Ovary (tissue), 9 donors: ENCODE measurements around the gene TRDMT1. TPM values are rescaled to one million over a fixed set of nuclear protein-coding genes. Genes with fewer than 3 reads are reported as not detected.

Source experiments
- DNase-seq, 5 donors: peaks; one replicate each; pipeline ENCODE4 v3.0.0-alpha.2; 2019 to 2020
- H3K27ac ChIP-seq, 2 donors: fragments of 200-600 bp; one replicate each; pipeline versions ENCODE4 v1.5.1 to v1.8.0; 2019 to 2022
- H3K27me3 ChIP-seq: fragments of 200-600 bp; one replicate; pipeline ENCODE4 v1.8.0; 2022
- H3K36me3 ChIP-seq: fragments of 200-600 bp; sonication (generic); one replicate; pipeline ENCODE4 v1.5.1; 2019
- H3K4me1 ChIP-seq: one replicate; pipeline ENCODE4 v1.8.1; 2013; ENCODE audit warnings: mild to moderate bottlenecking, moderate library complexity; ENCODE audit not compliant: insufficient read depth
- H3K4me3 ChIP-seq: fragments of 200-600 bp; sonication (generic); one replicate; pipeline ENCODE4 v1.5.1; 2017
- H3K9me3 ChIP-seq, 2 donors: fragments of 200-600 bp in 1 of 2; sonication (generic) in 1 of 2; one replicate each; pipeline versions ENCODE4 v1.5.1 to v1.8.1; 2013 to 2019; ENCODE audit warnings: mild to moderate bottlenecking in 1 of 2, moderate library complexity in 1 of 2
- EP300 ChIP-seq: sonication (generic); formaldehyde crosslinking; IDR thresholded peaks from one replicate; pipeline ENCODE4 v1.6.1; 2017; ENCODE audit warnings: antibody characterized with exemption
- POLR2A ChIP-seq: fragments of 450-650 bp; IDR thresholded peaks from one replicate; pipeline ENCODE4 v1.6.1; 2017; ENCODE audit warnings: antibody characterized with exemption, mild to moderate bottlenecking, moderate library complexity
- WGBS, 3 donors: extraction: QIAGEN DNeasy Blood & Tissue Kit in 1 of 3; methylation state at CpG; one replicate each; pipeline versions ENCODE4 v1.1.5 to v1.1.7; 2013 to 2017; 5-methylcytosine and 5-hydroxymethylcytosine counted together
- intact Hi-C, 4 donors: fragments of 100-400 bp; cut with DNase I; formaldehyde crosslinking; loops; one replicate each; pipeline versions ENCODE4 v1.11.0 to v1.15.1; 2022 to 2023
- polyA plus RNA-seq, 2 donors: library from polyadenylated mRNA; stranded (reverse); fragments of 200-250 nt in 1 of 2; fragments of 350-450 nt in 1 of 2; fragmentation: Illumina TruSeq in 1 of 2; extraction: RNeasy Lipid Tissue Mini Kit (QIAGEN cat#74804) in 1 of 2; gene quantifications; one replicate each; pipeline ENCODE4 v1.2.3, GENCODE V29; 2013 to 2014
- total RNA-seq, 7 donors: library from RNA; depleted of rRNA in 2 of 7; stranded (reverse); fragments of >200 nt in 2 of 7; fragmentation: NEBNext Ultra II Directional in 3 of 7; extraction: Animal tissue kit (Norgen Biotek cat#: 25700) in 3 of 7; gene quantifications; one replicate each; pipeline versions ENCODE4 v1.1.0 to v1.2.4, GENCODE V29; 2016 to 2023
- TF ChIP-seq, protein P1 (sequence below), 3 donors: fragments of 450-650 bp in 2 of 3; fragments of 200-600 bp in 1 of 3; IDR thresholded peaks; one replicate each; pipeline versions ENCODE4 v1.5.1 to v1.8.0; 2016 to 2022; ENCODE audit warnings: antibody characterized with exemption in 3 of 3, mild to moderate bottlenecking in 1 of 3
- donor health status: DM: no; HTN: no; CAD: no; lungs with moderate emphysema.
- donor health status: DM: no; HTN: no; CAD: no.
- donor health status: Bipolar disorder and iron deficiency.
- donor health status: DM: yes; HTN: yes; CAD: no.
- donor health status: DM: no; HTN: no; CAD: no.
- donor health status: DM: yes; HTN: yes; CAD: no.

TRDMT1 gene
- total and polyA plus RNA-seq, 9 donors, result 3.2 to 24.3 (median 15.9) TPM

DNA sequence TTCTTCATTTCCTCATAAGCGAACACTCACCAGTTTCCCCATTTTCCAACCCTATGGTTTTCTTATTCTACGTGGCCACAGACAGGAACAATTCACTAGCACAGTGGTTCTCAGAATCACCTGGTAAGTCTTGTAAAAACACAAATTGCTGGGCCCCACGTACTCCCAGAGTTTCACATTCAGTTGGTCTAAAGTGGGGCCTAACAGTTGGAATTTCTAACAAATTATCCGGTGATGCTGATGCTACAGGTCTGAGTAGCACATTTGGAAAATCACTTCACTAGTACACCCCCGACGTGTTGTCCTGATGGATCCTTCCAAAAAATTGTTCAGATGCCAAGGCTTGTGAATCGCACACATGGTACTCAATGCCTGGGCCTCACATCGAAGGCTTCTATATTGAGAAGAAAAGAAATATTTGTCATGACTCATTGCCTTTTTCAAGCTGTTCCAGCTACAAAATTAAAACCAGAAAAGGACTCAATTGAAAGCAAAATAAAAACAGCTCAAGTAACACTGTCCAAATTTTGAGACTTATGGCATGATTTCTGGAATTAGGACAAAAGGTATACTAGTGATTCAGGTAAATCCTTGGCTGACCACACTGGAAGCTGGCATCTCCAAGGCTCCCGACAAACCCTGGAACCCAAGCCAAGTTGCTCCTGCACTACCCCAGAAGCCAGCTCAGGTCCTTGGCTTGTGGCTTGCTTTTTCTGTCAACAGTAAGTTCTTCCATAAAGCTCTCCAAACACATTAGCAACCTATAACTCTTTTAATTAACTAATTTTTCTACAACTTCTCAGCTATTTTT, 13.7 kb upstream of the TRDMT1 start:
- H3K9me3 ChIP-seq, result no peaks in the 10 kb centered on the region
- no peaks in the 10 kb centered on the region for H3K36me3 ChIP-seq
- H3K27me3 ChIP-seq, result no peaks in the 10 kb centered on the region
- peaks cover 9% of the 10 kb centered on the region for H3K4me1 ChIP-seq
- DNase-seq, result no peak
- 45 to 72% (median 55%) methylated on average over 9 of the region's 9 CpGs for WGBS, 3 donors
- H3K27ac ChIP-seq, result peak overlapping the region in 1 of 2 donors; percentile 61
- H3K4me3 ChIP-seq, result no peak overlapping the region
- no peak for TF ChIP-seq POLR2A
- intact Hi-C loops, result no loop called here

DNA sequence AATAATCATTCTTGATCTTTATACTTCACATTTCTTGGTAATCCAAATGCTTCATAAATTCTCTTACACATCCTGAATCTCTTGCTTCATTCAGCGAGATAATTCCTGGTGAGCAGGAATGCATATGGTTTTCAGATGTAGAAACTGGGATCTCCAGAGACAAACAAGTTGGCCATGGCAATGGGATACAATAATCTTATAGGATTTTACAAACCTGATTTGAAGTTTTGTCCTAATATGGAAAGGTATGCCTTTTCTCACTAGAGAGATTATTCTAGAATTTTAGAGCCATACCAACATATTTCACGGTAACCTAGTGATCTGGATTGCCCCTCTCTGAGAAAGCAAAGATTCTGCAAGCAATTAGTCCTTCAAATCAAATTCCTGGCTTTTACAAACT, 13.1 kb upstream of the TRDMT1 start:
- H3K36me3 ChIP-seq, result no peaks in the 10 kb centered on the region
- intact Hi-C loops, result no loop called here
- no peaks in the 10 kb centered on the region for H3K27me3 ChIP-seq
- no peak for TF ChIP-seq POLR2A
- peaks cover 9% of the 10 kb centered on the region for H3K4me1 ChIP-seq
- H3K27ac ChIP-seq, result peak overlapping the region in 1 of 2 donors; percentile 61
- H3K9me3 ChIP-seq, result no peaks in the 10 kb centered on the region
- no peak overlapping the region for H3K4me3 ChIP-seq
- 58 to 72% (median 62%) methylated on average over 2 of the region's 2 CpGs for WGBS, 3 donors
- DNase-seq, result no peak

DNA sequence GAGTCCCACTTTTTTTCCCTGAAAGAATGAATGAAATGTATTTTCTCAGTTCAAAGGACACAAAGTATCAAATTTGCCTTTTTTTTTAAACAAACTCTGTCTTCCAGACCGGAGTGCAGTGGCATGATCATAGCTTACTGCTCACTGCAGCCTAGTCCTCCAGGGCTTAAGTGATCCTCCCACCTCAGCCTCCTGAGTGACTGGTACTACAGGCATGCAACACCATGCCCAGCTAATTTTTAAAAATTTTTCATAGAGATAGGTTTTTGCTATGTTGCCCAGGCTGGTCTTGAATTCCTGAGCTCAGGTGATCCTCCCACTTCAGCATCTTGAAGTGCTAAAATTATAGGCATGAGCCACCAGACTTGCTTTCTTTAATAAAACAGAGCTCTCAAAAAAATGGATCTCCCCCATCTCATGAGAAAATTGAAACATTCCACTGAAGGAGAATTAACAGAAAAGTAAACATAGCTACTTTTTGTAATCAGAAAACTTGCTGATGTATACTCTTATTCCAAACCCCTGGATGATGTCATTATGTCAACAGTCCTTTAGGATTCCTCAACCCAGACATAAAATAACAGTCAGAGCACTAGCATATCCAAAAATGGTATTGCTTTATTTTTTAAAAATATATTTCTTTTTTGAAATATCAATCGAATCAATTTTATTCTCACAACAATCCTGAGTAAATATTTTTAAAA, 12.3 kb upstream of the TRDMT1 start:
- no peak for TF ChIP-seq POLR2A
- TF ChIP-seq, protein P1, sequence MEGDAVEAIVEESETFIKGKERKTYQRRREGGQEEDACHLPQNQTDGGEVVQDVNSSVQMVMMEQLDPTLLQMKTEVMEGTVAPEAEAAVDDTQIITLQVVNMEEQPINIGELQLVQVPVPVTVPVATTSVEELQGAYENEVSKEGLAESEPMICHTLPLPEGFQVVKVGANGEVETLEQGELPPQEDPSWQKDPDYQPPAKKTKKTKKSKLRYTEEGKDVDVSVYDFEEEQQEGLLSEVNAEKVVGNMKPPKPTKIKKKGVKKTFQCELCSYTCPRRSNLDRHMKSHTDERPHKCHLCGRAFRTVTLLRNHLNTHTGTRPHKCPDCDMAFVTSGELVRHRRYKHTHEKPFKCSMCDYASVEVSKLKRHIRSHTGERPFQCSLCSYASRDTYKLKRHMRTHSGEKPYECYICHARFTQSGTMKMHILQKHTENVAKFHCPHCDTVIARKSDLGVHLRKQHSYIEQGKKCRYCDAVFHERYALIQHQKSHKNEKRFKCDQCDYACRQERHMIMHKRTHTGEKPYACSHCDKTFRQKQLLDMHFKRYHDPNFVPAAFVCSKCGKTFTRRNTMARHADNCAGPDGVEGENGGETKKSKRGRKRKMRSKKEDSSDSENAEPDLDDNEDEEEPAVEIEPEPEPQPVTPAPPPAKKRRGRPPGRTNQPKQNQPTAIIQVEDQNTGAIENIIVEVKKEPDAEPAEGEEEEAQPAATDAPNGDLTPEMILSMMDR (IDR thresholded peaks at IDR 0.05), result no peak
- TF ChIP-seq EP300, result no peak
- DNase-seq, result no peak
- WGBS, 3 donors, result 78 to 82% (median 80%) methylated on average over 2 of the region's 2 CpGs
- H3K4me1 ChIP-seq, result peaks cover 9% of the 10 kb centered on the region
- no peaks in the 10 kb centered on the region for H3K27me3 ChIP-seq
- H3K9me3 ChIP-seq, result no peaks in the 10 kb centered on the region
- no peaks in the 10 kb centered on the region for H3K36me3 ChIP-seq
- H3K27ac ChIP-seq, result no peak overlapping the region
- intact Hi-C loops, result no loop called here
- no peak overlapping the region for H3K4me3 ChIP-seq

- DNase-seq, result no peak
- Histone ChIP-seq H3K4me1 (peaks cover 9% of the 10 kb centered on the region), H3K36me3 (no peaks in the 10 kb centered on the region), H3K27me3 (no peaks in the 10 kb centered on the region), H3K4me3 (no peak overlapping the region), H3K9me3 (no peaks in the 10 kb centered on the region), H3K27ac (no peak overlapping the region)
- intact Hi-C loops, result no loop called here
- TF ChIP-seq, protein P1 (IDR thresholded peaks at IDR 0.05), result no peak
- TF ChIP-seq EP300 (no peak), POLR2A (no peak)
These were observed 11.3 kb upstream of the TRDMT1 start for GRCh38 chr10:17212802-17213221.

GRCh38 chr10:17210361-17210760, 8.9 kb upstream of the TRDMT1 start:
- no peaks in the 10 kb centered on the region for H3K27me3 ChIP-seq
- H3K4me1 ChIP-seq, result peaks cover 4% of the 10 kb centered on the region
- 2 to 8% (median 6%) methylated on average over 3 of the region's 3 CpGs for WGBS, 3 donors
- DNase-seq, result no peak
- H3K27ac ChIP-seq, result no peak overlapping the region
- H3K4me3 ChIP-seq, result no peak overlapping the region
- intact Hi-C loops, result no loop called here
- no peak for TF ChIP-seq EP300
- TF ChIP-seq POLR2A, result no peak
- TF ChIP-seq, protein P1 (IDR thresholded peaks at IDR 0.05), result no peak
- H3K36me3 ChIP-seq, result no peaks in the 10 kb centered on the region
- H3K9me3 ChIP-seq, result no peaks in the 10 kb centered on the region
